NB4 (cell line): Measurements from ENCODE around the gene OR52A1.
"Not testable (repeated sequence)": the region's sequence is repeated elsewhere in the genome, so short reads cannot be mapped to it uniquely, and the experiment has no call there.

Experiments used
- POLR2A ChIP-seq: IDR thresholded peaks from 2 replicates; pipeline ENCODE4 v1.6.1; 2011; ENCODE audit warnings: mild to moderate bottlenecking; ENCODE audit not compliant: insufficient read length; ENCODE audit errors: extremely low read depth
- TF ChIP-seq, protein P1 (sequence below): IDR thresholded peaks from one replicate; pipeline ENCODE4 v1.5.1; 2012; ENCODE audit warnings: low read depth, low read length

DNA sequence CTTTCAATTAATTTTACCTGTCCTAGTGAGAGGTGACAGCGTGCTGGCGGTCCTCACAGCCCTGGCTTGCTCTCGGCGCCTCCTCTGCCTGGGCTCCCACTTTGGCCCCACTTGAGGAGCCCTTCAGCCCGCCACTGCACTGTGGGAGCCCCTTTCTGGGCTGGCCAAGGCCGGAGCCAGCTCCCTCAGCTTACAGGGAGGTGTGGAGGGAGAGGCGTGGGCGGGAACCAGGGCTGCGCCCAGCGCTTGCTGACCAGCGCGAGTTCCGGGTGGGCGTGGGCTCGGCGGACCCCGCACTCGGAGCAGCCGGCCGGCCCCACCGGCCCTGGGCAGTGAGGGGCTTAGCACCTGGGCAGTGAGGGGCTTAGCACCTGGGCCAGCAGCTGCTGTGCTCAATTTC lies 10.4 kb downstream of the OR52A1 start:
- TF ChIP-seq POLR2A, result not testable (repeated sequence)
- TF ChIP-seq, protein P1, sequence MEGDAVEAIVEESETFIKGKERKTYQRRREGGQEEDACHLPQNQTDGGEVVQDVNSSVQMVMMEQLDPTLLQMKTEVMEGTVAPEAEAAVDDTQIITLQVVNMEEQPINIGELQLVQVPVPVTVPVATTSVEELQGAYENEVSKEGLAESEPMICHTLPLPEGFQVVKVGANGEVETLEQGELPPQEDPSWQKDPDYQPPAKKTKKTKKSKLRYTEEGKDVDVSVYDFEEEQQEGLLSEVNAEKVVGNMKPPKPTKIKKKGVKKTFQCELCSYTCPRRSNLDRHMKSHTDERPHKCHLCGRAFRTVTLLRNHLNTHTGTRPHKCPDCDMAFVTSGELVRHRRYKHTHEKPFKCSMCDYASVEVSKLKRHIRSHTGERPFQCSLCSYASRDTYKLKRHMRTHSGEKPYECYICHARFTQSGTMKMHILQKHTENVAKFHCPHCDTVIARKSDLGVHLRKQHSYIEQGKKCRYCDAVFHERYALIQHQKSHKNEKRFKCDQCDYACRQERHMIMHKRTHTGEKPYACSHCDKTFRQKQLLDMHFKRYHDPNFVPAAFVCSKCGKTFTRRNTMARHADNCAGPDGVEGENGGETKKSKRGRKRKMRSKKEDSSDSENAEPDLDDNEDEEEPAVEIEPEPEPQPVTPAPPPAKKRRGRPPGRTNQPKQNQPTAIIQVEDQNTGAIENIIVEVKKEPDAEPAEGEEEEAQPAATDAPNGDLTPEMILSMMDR, result not testable (repeated sequence)
